ENCODE results near the gene PSD2. TPM values are rescaled to one million over a fixed set of nuclear protein-coding genes. Genes with fewer than 3 reads are reported as not detected.

The PSD2 gene
- total RNA-seq, 2 experiments from 2014 or later = 0.08 TPM; not detected in 1

- ChIA-PET POLR2A (no interaction called here), CTCF (no interaction called here)
- Mint-ChIP-seq H3K36me3 (ENCODE audit: low read depth) (no peaks in the 10 kb centered on the region), H3K9me3 (peaks cover 3% of the 10 kb centered on the region), H3K4me3 (no peak overlapping the region), H3K27ac (no peak overlapping the region), H3K27me3 (peaks cover 19% of the 10 kb centered on the region), H3K4me1 (ENCODE audit: low read depth) (no peaks in the 10 kb centered on the region)
- no peaks in the 10 kb centered on the region for H3K4me1 ChIP-seq (ENCODE audit: insufficient read depth, low read length)
- no peaks in the 10 kb centered on the region for H3K36me3 ChIP-seq (ENCODE audit: insufficient read depth, low read length)
- H3K9me3 ChIP-seq (ENCODE audit: control insufficient read depth in 1 of 2, insufficient read depth in 1 of 2, low read length in 2 of 2) = peaks cover 4 to 11% of the 10 kb centered on the region in 2 experiments
- no peak for DNase-seq
- H3K27ac ChIP-seq (ENCODE audit: low read depth in 1 of 2, low read length in 2 of 2) = no peak overlapping the region
- ATAC-seq (ENCODE audit: poor library complexity) = no peak
- no peaks in the 10 kb centered on the region for H3K27me3 ChIP-seq (ENCODE audit: control insufficient read depth in 1 of 2, insufficient read depth in 2 of 2, low read length in 2 of 2)
- intact Hi-C loops (cut with DNase I, micrococcal nuclease) = no loop called here
- TF ChIP-seq CTCF (IDR thresholded peaks at IDR 0.05) = no peak
- H3K4me3 ChIP-seq (ENCODE audit: low read length) = no peak overlapping the region
Measured at GRCh38 chr5:139814191-139814601, 18.6 kb downstream of the PSD2 start.

GRCh38 chr5:139814704-139815280, 19.2 kb downstream of the PSD2 start:
- peaks cover 5% of the 10 kb centered on the region for H3K9me3 Mint-ChIP-seq
- no peaks in the 10 kb centered on the region for H3K36me3 Mint-ChIP-seq (ENCODE audit: low read depth)
- Histone ChIP-seq H3K27ac (ENCODE audit: low read depth in 1 of 2, low read length in 2 of 2) (no peak overlapping the region), H3K27me3 (ENCODE audit: control insufficient read depth in 1 of 2, insufficient read depth in 2 of 2, low read length in 2 of 2) (no peaks in the 10 kb centered on the region), H3K4me3 (ENCODE audit: low read length) (no peak overlapping the region), H3K9me3 (ENCODE audit: control insufficient read depth in 1 of 2, insufficient read depth in 1 of 2, low read length in 2 of 2) (peaks cover 4 to 12% of the 10 kb centered on the region in 2 experiments), H3K4me1 (ENCODE audit: insufficient read depth, low read length) (no peaks in the 10 kb centered on the region), H3K36me3 (ENCODE audit: insufficient read depth, low read length) (no peaks in the 10 kb centered on the region)
- no peak overlapping the region for H3K4me3 Mint-ChIP-seq
- DNase-seq = no peak
- ChIA-PET POLR2A (no interaction called here), CTCF (no interaction called here)
- intact Hi-C loops (cut with DNase I, micrococcal nuclease) = no loop called here
- no peaks in the 10 kb centered on the region for H3K4me1 Mint-ChIP-seq (ENCODE audit: low read depth)
- no peak for TF ChIP-seq CTCF (IDR thresholded peaks at IDR 0.05)
- no peak overlapping the region for H3K27ac Mint-ChIP-seq
- ATAC-seq (ENCODE audit: poor library complexity) = no peak
- peaks cover 18% of the 10 kb centered on the region for H3K27me3 Mint-ChIP-seq

GRCh38 chr5:139816566-139816965, 21.0 kb downstream of the PSD2 start:
- DNase-seq (no peak), ATAC-seq (ENCODE audit: poor library complexity) (no peak)
- POLR2A ChIA-PET = no interaction called here
- Mint-ChIP-seq H3K4me1 (ENCODE audit: low read depth) (no peaks in the 10 kb centered on the region), H3K36me3 (ENCODE audit: low read depth) (no peaks in the 10 kb centered on the region), H3K9me3 (peaks cover 6% of the 10 kb centered on the region), H3K27me3 (peaks cover 4% of the 10 kb centered on the region), H3K27ac (no peak overlapping the region), H3K4me3 (no peak overlapping the region)
- TF ChIP-seq CTCF (IDR thresholded peaks at IDR 0.05) = no peak
- H3K27me3 ChIP-seq (ENCODE audit: control insufficient read depth in 1 of 2, insufficient read depth in 2 of 2, low read length in 2 of 2) = no peaks in the 10 kb centered on the region
- H3K4me3 ChIP-seq (ENCODE audit: low read length) = no peak overlapping the region
- H3K36me3 ChIP-seq (ENCODE audit: insufficient read depth, low read length) = no peaks in the 10 kb centered on the region
- H3K27ac ChIP-seq (ENCODE audit: low read depth in 1 of 2, low read length in 2 of 2) = no peak overlapping the region
- H3K9me3 ChIP-seq (ENCODE audit: control insufficient read depth in 1 of 2, insufficient read depth in 1 of 2, low read length in 2 of 2) = peaks cover 4 to 17% of the 10 kb centered on the region in 2 experiments
- H3K4me1 ChIP-seq (ENCODE audit: insufficient read depth, low read length) = no peaks in the 10 kb centered on the region
- intact Hi-C loops (cut with DNase I, micrococcal nuclease) = no loop called here
- CTCF ChIA-PET = no interaction called here
